ENCODE data around the gene SMU1.

GRCh38 chr9:33025572-33026342 lies 50.7 kb downstream of the SMU1 start:
- TF ChIP-seq SP1 (IDR thresholded peaks at IDR 0.05) (no peak), ELF4 (IDR thresholded peaks at IDR 0.05) (no peak), TARDBP (IDR thresholded peaks at IDR 0.05) (no peak), PKNOX1 (IDR thresholded peaks at IDR 0.05) (no peak), ARNT (IDR thresholded peaks at IDR 0.05) (no peak), HDGF (IDR thresholded peaks at IDR 0.05; ENCODE audit: borderline replicate concordance) (no peak), CTBP1 (IDR thresholded peaks at IDR 0.05; ENCODE audit: borderline replicate concordance) (no peak)

Measured in HEK293T (cell line).